Panc1 (cell line): ENCODE data around the gene NDUFS8. TPM values are rescaled to one million over a fixed set of nuclear protein-coding genes. Genes with fewer than 3 reads are reported as not detected.
A peak's percentile ranks its signal among the peaks of the same experiment; 100 is the strongest.

Source experiments
- ATAC-seq: fragments of 200-7000 bp; cut with Tn5 transposase; 2 replicates; pipeline ENCODE4 v1.9.1; 2020; ENCODE audit warnings: mild to moderate bottlenecking, moderate library complexity
- BruUV-seq: library from RNA; stranded (reverse); fragments of 400-500 nt; replicated peaks from 2 replicates; lab custom pipeline; 2021; lab: Mats Ljungman, UMichigan
- CTCF ChIA-PET: fragments of 300-600 bp; sonication (Branson Sonifier 250); formaldehyde crosslinking; loops from one replicate; lab custom pipeline; 2022; ENCODE audit warnings: antibody characterized with exemption; lab: Charles Lee
- POLR2A ChIA-PET: fragments of 300-600 bp; sonication (Branson Sonifier 250); formaldehyde crosslinking; loops from one replicate; lab custom pipeline; 2022; ENCODE audit warnings: antibody characterized with exemption; lab: Charles Lee
- DNase-seq: peaks from one replicate; pipeline ENCODE4 v3.0.0-alpha.2; 2010; ENCODE audit warnings: low read depth, low spot score
- H3K27ac ChIP-seq: 2 replicates; pipeline ENCODE4 v1.5.1; 2011; ENCODE audit warnings: mild to moderate bottlenecking, low read length, inconsistent platforms
- H3K27me3 ChIP-seq: fragments of 200-500 bp; sonication (Bioruptor generic); 2 replicates; pipeline ENCODE4 v1.6.0; 2014; ENCODE audit warnings: low read length, inconsistent platforms; ENCODE audit not compliant: control insufficient read depth, insufficient read depth
- H3K36me3 ChIP-seq: fragments of 200-500 bp; sonication (Bioruptor generic); 2 replicates; pipeline ENCODE4 v1.5.1; 2014; ENCODE audit warnings: inconsistent platforms, mild to moderate bottlenecking, low read length, moderate library complexity; ENCODE audit not compliant: control insufficient read depth, insufficient read depth
- H3K4me1 ChIP-seq: 2 replicates; pipeline ENCODE4 v1.5.1; 2011; ENCODE audit warnings: inconsistent platforms, mild to moderate bottlenecking, low read length, moderate library complexity; ENCODE audit not compliant: control insufficient read depth, insufficient read depth
- H3K4me3 ChIP-seq, 2 experiments: 2 replicates each; pipeline ENCODE4 v1.5.1; 2011 to 2012; ENCODE audit warnings: low read depth in 2 of 2, low read length in 2 of 2, mild to moderate bottlenecking in 2 of 2, inconsistent platforms in 1 of 2, moderate library complexity in 1 of 2
- H3K9me3 ChIP-seq: fragments of 200-500 bp; sonication (Bioruptor generic); 2 replicates; pipeline ENCODE4 v1.5.1; 2014; ENCODE audit warnings: low read depth, mild to moderate bottlenecking, inconsistent platforms, low read length, moderate library complexity; ENCODE audit not compliant: control insufficient read depth, insufficient read depth
- POLR2AphosphoS5 ChIP-seq: IDR thresholded peaks from 2 replicates; pipeline ENCODE4 v1.6.1; 2012; ENCODE audit warnings: mild to moderate bottlenecking, low read depth, low read length, moderate library complexity
- SIN3A ChIP-seq: IDR thresholded peaks from 2 replicates; pipeline ENCODE4 v1.6.1; 2012; ENCODE audit warnings: low read depth, mild to moderate bottlenecking, low read length, moderate library complexity, borderline replicate concordance; ENCODE audit not compliant: insufficient read depth
- TCF7L2 ChIP-seq: IDR thresholded peaks from 2 replicates; pipeline ENCODE4 v1.6.1; 2011; ENCODE audit warnings: mild to moderate bottlenecking, low read depth, low read length, inconsistent platforms
- in situ Hi-C: cut with HindIII; loops from 2 replicates; pipeline ENCODE4 v1.10.0; 2016; ENCODE audit warnings: low sequenced_read_pairs, low pct_unique_long_range_greater_than_20kb
- intact Hi-C: fragments of 100-400 bp; cut with micrococcal nuclease; formaldehyde crosslinking; loops from one replicate; pipeline ENCODE4 v1.10.0; 2022; ENCODE audit not compliant: unreplicated experiment
- total RNA-seq: library from RNA; stranded (reverse); gene quantifications from one replicate; pipeline ENCODE4 v1.2.1, GENCODE V29; 2021; ENCODE audit not compliant: unreplicated experiment
- TF ChIP-seq, protein P1 (sequence below): fragments of 450-650 bp; IDR thresholded peaks from 2 replicates; pipeline ENCODE4 v1.5.1; 2017; ENCODE audit warnings: mild to moderate bottlenecking
- TF ChIP-seq, protein P2 (sequence below), 2 experiments: IDR thresholded peaks; 2 replicates each; pipeline ENCODE4 v1.6.1; 2011 to 2012; ENCODE audit warnings: low read depth in 2 of 2, control low read depth in 1 of 2, low read length in 1 of 2, mild to moderate bottlenecking in 1 of 2, moderate library complexity in 1 of 2; ENCODE audit not compliant: insufficient read depth in 1 of 2

The NDUFS8 gene
- total RNA-seq, 1 experiment from 2014 or later = 289 TPM

DNA sequence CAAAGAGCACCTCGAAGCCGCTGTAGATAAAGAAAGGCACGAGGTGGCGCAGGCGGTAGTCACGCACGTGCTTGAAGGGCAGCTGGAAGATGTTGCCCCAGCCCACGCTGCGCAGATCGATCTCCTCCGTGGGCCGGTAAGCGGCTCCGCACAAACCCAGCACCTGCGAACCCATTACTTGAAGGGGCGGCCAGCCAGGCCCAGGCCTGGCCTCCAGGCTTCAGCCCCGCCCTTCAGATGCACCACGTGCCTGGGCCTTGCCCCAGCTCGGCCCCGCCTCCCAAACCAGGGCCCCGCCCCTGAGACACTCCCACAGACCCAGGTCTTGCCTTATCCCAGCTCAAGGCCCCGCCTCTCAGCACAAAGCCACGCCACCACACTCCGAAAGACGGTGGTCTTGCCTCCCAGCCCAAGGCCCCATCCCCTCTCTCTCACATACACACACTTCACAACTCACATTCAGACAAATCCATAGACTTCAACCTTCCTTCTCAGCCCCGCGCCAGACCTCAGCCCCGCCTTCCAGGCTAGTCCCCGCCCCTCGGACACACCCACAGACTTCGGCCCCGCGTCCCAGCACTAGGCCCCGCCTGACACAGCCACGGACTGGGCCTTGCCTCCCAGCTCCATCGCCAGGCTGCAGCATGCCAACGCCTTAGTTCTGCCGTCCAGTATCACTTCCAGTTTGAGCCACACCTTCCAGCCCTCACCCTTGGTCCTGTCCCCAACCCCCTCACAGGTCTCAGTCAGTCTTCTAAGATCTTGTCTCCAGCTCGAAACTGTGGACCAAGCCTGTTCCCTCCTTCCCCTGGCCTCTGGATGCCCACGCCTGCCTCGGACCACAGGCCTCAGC, 33.6 kb upstream of the NDUFS8 start:
- Histone ChIP-seq H3K4me3 (no peak overlapping the region), H3K27ac (no peak overlapping the region), H3K27me3 (no peaks in the 10 kb centered on the region), H3K9me3 (no peaks in the 10 kb centered on the region), H3K4me1 (no peaks in the 10 kb centered on the region), H3K36me3 (no peaks in the 10 kb centered on the region)
- peak; percentile 90 for ATAC-seq
- ChIA-PET CTCF (interaction anchor here (0.6 to 0.9 kb wide), 3 partner anchors 13 to 235 kb away, joined by 3 to 5 read pairs (median 4); partner anchors contain the start of gene ALDH3B1), POLR2A (no interaction called here)
- in situ Hi-C loops (no loop called here), intact Hi-C loops (no loop called here)
- BruUV-seq = no TSS peak
- TF ChIP-seq, protein P1, sequence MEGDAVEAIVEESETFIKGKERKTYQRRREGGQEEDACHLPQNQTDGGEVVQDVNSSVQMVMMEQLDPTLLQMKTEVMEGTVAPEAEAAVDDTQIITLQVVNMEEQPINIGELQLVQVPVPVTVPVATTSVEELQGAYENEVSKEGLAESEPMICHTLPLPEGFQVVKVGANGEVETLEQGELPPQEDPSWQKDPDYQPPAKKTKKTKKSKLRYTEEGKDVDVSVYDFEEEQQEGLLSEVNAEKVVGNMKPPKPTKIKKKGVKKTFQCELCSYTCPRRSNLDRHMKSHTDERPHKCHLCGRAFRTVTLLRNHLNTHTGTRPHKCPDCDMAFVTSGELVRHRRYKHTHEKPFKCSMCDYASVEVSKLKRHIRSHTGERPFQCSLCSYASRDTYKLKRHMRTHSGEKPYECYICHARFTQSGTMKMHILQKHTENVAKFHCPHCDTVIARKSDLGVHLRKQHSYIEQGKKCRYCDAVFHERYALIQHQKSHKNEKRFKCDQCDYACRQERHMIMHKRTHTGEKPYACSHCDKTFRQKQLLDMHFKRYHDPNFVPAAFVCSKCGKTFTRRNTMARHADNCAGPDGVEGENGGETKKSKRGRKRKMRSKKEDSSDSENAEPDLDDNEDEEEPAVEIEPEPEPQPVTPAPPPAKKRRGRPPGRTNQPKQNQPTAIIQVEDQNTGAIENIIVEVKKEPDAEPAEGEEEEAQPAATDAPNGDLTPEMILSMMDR = no peak
- TF ChIP-seq POLR2AphosphoS5 (no peak), SIN3A (no peak)
- no peak for DNase-seq

DNA sequence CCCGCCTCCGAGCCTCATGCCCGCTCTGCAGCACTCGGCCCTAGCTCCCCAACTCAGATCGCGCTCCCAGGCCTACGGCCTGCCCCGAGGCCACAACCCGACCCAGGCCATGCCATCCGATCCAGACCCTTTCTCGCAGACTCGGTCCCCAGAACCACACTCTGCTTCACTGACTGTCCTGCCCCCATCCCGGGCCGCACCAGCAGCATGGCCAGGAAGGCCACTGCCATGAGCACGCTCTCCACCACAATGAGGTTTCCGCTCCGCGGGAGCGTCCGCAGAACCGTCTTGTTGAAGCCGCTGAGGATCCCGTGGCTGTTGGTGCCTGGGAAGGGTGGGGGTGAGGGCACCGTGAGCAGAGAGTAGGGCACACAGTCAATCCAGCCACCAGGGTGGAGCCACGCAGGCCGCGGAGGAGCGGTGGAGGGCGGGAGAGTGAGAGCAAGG, 33.0 kb upstream of the NDUFS8 start:
- TF ChIP-seq, protein P1 = no peak
- TF ChIP-seq POLR2AphosphoS5 (no peak), SIN3A (no peak), TCF7L2 (no peak)
- TF ChIP-seq, protein P2, sequence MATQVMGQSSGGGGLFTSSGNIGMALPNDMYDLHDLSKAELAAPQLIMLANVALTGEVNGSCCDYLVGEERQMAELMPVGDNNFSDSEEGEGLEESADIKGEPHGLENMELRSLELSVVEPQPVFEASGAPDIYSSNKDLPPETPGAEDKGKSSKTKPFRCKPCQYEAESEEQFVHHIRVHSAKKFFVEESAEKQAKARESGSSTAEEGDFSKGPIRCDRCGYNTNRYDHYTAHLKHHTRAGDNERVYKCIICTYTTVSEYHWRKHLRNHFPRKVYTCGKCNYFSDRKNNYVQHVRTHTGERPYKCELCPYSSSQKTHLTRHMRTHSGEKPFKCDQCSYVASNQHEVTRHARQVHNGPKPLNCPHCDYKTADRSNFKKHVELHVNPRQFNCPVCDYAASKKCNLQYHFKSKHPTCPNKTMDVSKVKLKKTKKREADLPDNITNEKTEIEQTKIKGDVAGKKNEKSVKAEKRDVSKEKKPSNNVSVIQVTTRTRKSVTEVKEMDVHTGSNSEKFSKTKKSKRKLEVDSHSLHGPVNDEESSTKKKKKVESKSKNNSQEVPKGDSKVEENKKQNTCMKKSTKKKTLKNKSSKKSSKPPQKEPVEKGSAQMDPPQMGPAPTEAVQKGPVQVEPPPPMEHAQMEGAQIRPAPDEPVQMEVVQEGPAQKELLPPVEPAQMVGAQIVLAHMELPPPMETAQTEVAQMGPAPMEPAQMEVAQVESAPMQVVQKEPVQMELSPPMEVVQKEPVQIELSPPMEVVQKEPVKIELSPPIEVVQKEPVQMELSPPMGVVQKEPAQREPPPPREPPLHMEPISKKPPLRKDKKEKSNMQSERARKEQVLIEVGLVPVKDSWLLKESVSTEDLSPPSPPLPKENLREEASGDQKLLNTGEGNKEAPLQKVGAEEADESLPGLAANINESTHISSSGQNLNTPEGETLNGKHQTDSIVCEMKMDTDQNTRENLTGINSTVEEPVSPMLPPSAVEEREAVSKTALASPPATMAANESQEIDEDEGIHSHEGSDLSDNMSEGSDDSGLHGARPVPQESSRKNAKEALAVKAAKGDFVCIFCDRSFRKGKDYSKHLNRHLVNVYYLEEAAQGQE (IDR thresholded peaks at IDR 0.05; ENCODE audit: insufficient read depth in 1 of 2, low read depth in 2 of 2, low read length in 1 of 2) = no peak
- POLR2A ChIA-PET = no interaction called here
- BruUV-seq = no TSS peak

More for the DNA sequence above, 33.0 kb upstream of the NDUFS8 start:
- no peaks in the 10 kb centered on the region for H3K27me3 ChIP-seq
- no peak for DNase-seq
- ATAC-seq = 0 out of 2 replicates have a peak, but pooled peaks have one; percentile 4
- H3K9me3 ChIP-seq = no peaks in the 10 kb centered on the region
- CTCF ChIA-PET = no interaction called here
- in situ Hi-C loops = no loop called here
- H3K4me3 ChIP-seq = no peak overlapping the region
- intact Hi-C loops = no loop called here
- no peaks in the 10 kb centered on the region for H3K36me3 ChIP-seq
- H3K4me1 ChIP-seq = no peaks in the 10 kb centered on the region
- no peak overlapping the region for H3K27ac ChIP-seq
